ENCODE data around the gene IGSF10. TPM values are rescaled to one million over a fixed set of nuclear protein-coding genes. Genes with fewer than 3 reads are reported as not detected.
A peak's percentile ranks its signal among the peaks of the same experiment; 100 is the strongest.

IGSF10 gene
- total and polyA plus RNA-seq, 2 donors from 2014 or later = 0.63 to 0.82 TPM

DNA sequence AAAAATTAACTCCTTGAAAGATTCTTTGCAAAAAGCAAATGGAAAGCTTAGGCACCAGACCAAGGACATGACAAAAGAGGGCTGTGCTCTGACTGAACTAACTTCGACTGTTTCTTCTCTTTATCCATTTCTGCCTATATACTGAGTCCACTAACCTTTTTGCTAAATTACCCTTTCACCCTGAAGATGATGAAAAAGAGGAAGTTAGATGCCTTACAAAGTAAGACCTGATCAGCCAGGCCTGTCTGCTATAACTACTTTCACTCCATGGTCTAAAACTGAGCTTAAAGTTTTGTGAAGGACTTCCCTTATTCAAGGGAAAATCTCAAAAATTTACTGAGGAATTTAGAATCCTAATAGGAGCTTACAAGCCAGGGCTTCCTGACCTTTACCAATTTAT is 6.2 kb upstream of the IGSF10 start:
- Histone ChIP-seq H3K9me3 (ENCODE audit: control insufficient read depth in 2 of 3, insufficient read depth in 1 of 3, low read length in 3 of 3) (no peaks in the 10 kb centered on the region), H3K27me3 (ENCODE audit: control insufficient read depth, insufficient read depth, low read length) (no peaks in the 10 kb centered on the region), H3K9ac (ENCODE audit: low read length in 3 of 3) (no peak overlapping the region), H3K4me3 (ENCODE audit: low read length in 3 of 3) (no peak overlapping the region), H3K36me3 (ENCODE audit: control insufficient read depth in 2 of 3, insufficient read depth in 3 of 3, low read length in 3 of 3) (no peaks in the 10 kb centered on the region), H3K27ac (ENCODE audit: low read depth in 2 of 2, low read length in 2 of 2) (no peak overlapping the region), H3K4me1 (ENCODE audit: control insufficient read depth in 2 of 3, insufficient read depth in 2 of 3, low read depth in 1 of 3, low read length in 3 of 3) (no peaks in the 10 kb centered on the region)
- intact Hi-C loops (cut with DNase I) = no loop called here
- TF ChIP-seq, protein P1, sequence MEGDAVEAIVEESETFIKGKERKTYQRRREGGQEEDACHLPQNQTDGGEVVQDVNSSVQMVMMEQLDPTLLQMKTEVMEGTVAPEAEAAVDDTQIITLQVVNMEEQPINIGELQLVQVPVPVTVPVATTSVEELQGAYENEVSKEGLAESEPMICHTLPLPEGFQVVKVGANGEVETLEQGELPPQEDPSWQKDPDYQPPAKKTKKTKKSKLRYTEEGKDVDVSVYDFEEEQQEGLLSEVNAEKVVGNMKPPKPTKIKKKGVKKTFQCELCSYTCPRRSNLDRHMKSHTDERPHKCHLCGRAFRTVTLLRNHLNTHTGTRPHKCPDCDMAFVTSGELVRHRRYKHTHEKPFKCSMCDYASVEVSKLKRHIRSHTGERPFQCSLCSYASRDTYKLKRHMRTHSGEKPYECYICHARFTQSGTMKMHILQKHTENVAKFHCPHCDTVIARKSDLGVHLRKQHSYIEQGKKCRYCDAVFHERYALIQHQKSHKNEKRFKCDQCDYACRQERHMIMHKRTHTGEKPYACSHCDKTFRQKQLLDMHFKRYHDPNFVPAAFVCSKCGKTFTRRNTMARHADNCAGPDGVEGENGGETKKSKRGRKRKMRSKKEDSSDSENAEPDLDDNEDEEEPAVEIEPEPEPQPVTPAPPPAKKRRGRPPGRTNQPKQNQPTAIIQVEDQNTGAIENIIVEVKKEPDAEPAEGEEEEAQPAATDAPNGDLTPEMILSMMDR (IDR thresholded peaks at IDR 0.05; ENCODE audit: borderline replicate concordance, extremely low read depth, insufficient read depth) = no peak
- no peak for DNase-seq
- FAIRE-seq = no peak

DNA sequence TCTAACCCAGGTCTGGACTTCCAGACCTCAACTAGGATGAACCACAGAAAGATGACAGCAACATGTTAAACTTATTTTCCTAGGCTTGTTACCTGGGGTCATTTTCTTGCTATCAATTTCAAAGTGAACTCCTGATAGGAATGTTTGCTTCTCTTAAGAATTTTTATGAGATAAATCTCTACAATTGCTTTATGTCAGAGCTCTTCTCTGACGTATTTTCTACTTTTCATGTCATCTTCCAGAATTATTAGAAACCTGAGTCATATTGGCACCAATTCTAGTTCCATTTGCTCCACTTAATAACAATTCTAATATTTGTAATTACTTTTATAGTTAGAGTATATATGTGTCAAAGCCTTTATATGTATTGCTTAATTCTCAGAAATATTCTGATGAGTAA is 2.1 kb upstream of the IGSF10 start:
- TF ChIP-seq, protein P1 (IDR thresholded peaks at IDR 0.05; ENCODE audit: borderline replicate concordance, extremely low read depth, insufficient read depth) = no peak
- H3K27me3 ChIP-seq (ENCODE audit: control insufficient read depth, insufficient read depth, low read length) = no peaks in the 10 kb centered on the region
- no peak overlapping the region for H3K27ac ChIP-seq (ENCODE audit: low read depth in 2 of 2, low read length in 2 of 2)
- H3K36me3 ChIP-seq (ENCODE audit: control insufficient read depth in 2 of 3, insufficient read depth in 3 of 3, low read length in 3 of 3) = no peaks in the 10 kb centered on the region
- H3K4me3 ChIP-seq (ENCODE audit: low read length in 3 of 3) = no peak overlapping the region
- H3K4me1 ChIP-seq (ENCODE audit: control insufficient read depth in 2 of 3, insufficient read depth in 2 of 3, low read depth in 1 of 3, low read length in 3 of 3) = no peaks in the 10 kb centered on the region
- H3K9me3 ChIP-seq (ENCODE audit: control insufficient read depth in 2 of 3, insufficient read depth in 1 of 3, low read length in 3 of 3) = no peaks in the 10 kb centered on the region
- DNase-seq = no peak
- no peak overlapping the region for H3K9ac ChIP-seq (ENCODE audit: low read length in 3 of 3)
- no peak for FAIRE-seq
- intact Hi-C loops (cut with DNase I) = no loop called here

DNA sequence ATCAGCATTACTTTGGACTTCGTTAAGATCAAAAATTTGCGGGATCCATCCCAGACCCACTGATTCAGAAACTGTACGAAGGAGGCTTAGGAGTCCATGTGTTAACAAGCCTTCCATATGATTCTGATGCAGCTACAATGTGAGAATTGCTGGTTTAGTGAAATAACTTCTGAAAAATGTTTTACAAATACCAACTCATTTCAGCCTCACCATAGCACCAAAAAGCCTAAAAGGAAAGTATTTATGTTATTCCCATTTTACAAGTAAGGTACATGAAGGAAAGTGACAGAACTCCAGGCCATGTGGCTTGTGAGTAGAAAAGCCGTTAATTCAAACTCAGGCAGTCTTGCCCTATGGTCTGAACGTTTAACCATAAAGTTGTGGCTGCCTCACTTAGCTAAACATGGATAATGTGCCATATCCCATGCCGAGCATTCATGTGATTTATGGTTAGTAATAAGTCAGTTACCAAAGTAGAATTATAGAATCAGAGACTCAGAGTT is 1.5 kb upstream of the IGSF10 start:
- TF ChIP-seq, protein P1 (IDR thresholded peaks at IDR 0.05; ENCODE audit: borderline replicate concordance, extremely low read depth, insufficient read depth) = no peak
- no peak for FAIRE-seq
- H3K27ac ChIP-seq (ENCODE audit: low read depth in 2 of 2, low read length in 2 of 2) = no peak overlapping the region
- no peak for DNase-seq
- no peaks in the 10 kb centered on the region for H3K9me3 ChIP-seq (ENCODE audit: control insufficient read depth in 2 of 3, insufficient read depth in 1 of 3, low read length in 3 of 3)
- no peaks in the 10 kb centered on the region for H3K27me3 ChIP-seq (ENCODE audit: control insufficient read depth, insufficient read depth, low read length)
- no peak overlapping the region for H3K4me3 ChIP-seq (ENCODE audit: low read length in 3 of 3)
- intact Hi-C loops (cut with DNase I) = no loop called here
- no peak overlapping the region for H3K9ac ChIP-seq (ENCODE audit: low read length in 3 of 3)
- H3K36me3 ChIP-seq (ENCODE audit: control insufficient read depth in 2 of 3, insufficient read depth in 3 of 3, low read length in 3 of 3) = no peaks in the 10 kb centered on the region
- no peaks in the 10 kb centered on the region for H3K4me1 ChIP-seq (ENCODE audit: control insufficient read depth in 2 of 3, insufficient read depth in 2 of 3, low read depth in 1 of 3, low read length in 3 of 3)

DNA sequence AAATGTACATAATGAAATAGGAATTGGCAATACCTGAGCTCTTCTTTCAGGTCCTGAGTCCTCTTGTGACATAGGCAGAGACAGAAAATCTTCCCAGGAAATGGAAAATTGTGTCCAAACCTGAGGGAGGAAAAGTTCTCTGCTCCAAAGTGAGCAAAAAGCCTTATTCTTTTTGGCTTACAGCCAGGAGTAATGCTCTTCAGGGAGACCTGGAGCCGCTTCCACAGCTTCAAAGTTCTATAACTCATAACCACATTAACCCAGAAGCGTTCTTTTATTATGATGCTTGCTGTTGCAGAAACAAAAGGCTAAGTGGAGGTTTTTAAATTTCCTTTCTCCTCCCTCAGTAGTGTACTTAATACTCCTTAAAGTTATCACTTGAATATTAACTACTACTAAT is 633 bp downstream of the IGSF10 start:
- H3K9me3 ChIP-seq (ENCODE audit: control insufficient read depth in 2 of 3, insufficient read depth in 1 of 3, low read length in 3 of 3) = no peaks in the 10 kb centered on the region
- H3K36me3 ChIP-seq (ENCODE audit: control insufficient read depth in 2 of 3, insufficient read depth in 3 of 3, low read length in 3 of 3) = no peaks in the 10 kb centered on the region
- no peaks in the 10 kb centered on the region for H3K27me3 ChIP-seq (ENCODE audit: control insufficient read depth, insufficient read depth, low read length)
- FAIRE-seq (no peak), DNase-seq (peak in 2 of 5 donors; percentile 11 to 12)
- no peak overlapping the region for H3K9ac ChIP-seq (ENCODE audit: low read length in 3 of 3)
- TF ChIP-seq, protein P1 (IDR thresholded peaks at IDR 0.05; ENCODE audit: borderline replicate concordance, extremely low read depth, insufficient read depth) = no peak
- no peaks in the 10 kb centered on the region for H3K4me1 ChIP-seq (ENCODE audit: control insufficient read depth in 2 of 3, insufficient read depth in 2 of 3, low read depth in 1 of 3, low read length in 3 of 3)
- no peak overlapping the region for H3K27ac ChIP-seq (ENCODE audit: low read depth in 2 of 2, low read length in 2 of 2)
- intact Hi-C loops (cut with DNase I) = no loop called here
- peak overlapping the region in 2 of 3 donors; percentile 28 to 52 for H3K4me3 ChIP-seq (ENCODE audit: low read length in 3 of 3)

All from kidney (tissue), 14 donors.